Measurements from ENCODE around the gene MYO3B. TPM values are rescaled to one million over a fixed set of nuclear protein-coding genes. Genes with fewer than 3 reads are reported as not detected.

The MYO3B gene
- total RNA-seq, 1 donor from 2014 or later: 0.17 TPM

DNA sequence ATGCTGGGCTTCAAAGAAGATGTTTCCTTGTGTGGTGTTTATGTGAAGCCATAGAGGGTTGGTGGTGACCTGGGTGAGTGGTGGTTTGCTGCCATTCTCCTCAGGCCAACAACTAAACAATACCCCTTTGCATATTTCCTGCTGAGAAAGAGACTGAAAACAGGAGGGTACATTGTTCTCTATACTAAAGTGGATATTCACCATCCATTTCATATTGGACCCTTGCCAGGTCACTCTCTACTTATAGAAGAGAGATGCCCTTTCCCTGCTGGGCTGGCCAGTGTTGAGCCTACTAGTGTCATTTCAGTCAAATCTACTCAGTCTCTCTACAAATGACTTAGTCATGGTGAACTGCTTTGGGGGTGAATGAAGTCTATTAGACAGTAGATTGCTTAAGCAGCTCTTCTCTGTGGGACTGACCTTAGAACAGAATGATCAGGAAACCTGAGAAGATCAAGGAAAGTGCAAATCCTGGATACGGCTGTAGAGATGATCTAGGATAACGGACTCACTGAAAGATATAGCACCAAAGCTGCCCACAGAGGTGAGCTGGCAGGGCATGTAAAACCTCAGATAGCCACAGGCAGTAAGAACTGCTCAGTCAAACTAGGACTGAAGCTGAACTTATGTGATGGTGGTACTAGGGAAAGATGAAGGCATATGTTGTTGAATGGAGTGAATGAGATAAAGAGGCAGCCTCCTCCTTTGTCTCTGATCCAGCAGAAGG lies 154.9 kb downstream of the MYO3B start:
- intact Hi-C loops (cut with DNase I): no loop called here
- H3K9me3 ChIP-seq: no peaks in the 10 kb centered on the region
- H3K27ac ChIP-seq: no peak overlapping the region
- TF ChIP-seq CTCF (IDR thresholded peaks at IDR 0.05): no peak
- H3K36me3 ChIP-seq: no peaks in the 10 kb centered on the region
- no peak for DNase-seq
- no peaks in the 10 kb centered on the region for H3K4me1 ChIP-seq
- no peaks in the 10 kb centered on the region for H3K27me3 ChIP-seq
- no peak for ATAC-seq
- no peak overlapping the region for H3K4me3 ChIP-seq

- H3K36me3 ChIP-seq: no peaks in the 10 kb centered on the region
- TF ChIP-seq CTCF (IDR thresholded peaks at IDR 0.05): no peak
- no peak for ATAC-seq
These were observed 157.4 kb downstream of the MYO3B start for GRCh38 chr2:170335351-170335750.

DNA sequence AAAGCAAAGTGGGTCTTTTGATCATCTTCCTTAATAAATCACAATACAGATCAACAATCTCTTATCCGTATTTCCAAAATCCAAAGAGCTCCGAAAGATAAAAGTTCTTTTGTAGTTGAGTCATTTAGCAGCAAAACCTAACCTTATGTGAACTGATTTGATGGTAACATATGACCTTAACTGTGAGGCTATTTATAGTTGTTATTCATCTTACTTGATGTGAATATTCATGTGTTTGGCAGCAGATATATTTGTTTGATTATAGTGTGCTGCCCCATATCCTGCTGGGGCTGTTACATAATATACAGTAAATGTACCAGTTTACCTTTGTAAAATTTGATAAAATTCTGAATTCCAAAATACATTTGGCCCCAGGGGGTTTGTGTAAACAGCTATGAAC lies 158.5 kb downstream of the MYO3B start:
- ATAC-seq (no peak), DNase-seq (no peak)
- Histone ChIP-seq H3K36me3 (no peaks in the 10 kb centered on the region), H3K27ac (no peak overlapping the region), H3K9me3 (no peaks in the 10 kb centered on the region), H3K4me3 (no peak overlapping the region), H3K4me1 (no peaks in the 10 kb centered on the region), H3K27me3 (no peaks in the 10 kb centered on the region)
- TF ChIP-seq CTCF (IDR thresholded peaks at IDR 0.05): no peak
- intact Hi-C loops (cut with DNase I): no loop called here

More at GRCh38 chr2:170335351-170335750, 157.4 kb downstream of the MYO3B start:
- no peak overlapping the region for H3K27ac ChIP-seq
- intact Hi-C loops (cut with DNase I): no loop called here
- no peaks in the 10 kb centered on the region for H3K4me1 ChIP-seq
- no peaks in the 10 kb centered on the region for H3K9me3 ChIP-seq
- no peak overlapping the region for H3K4me3 ChIP-seq
- DNase-seq: no peak
- H3K27me3 ChIP-seq: no peaks in the 10 kb centered on the region

- no peak for TF ChIP-seq CTCF (IDR thresholded peaks at IDR 0.05)
- no peaks in the 10 kb centered on the region for H3K36me3 ChIP-seq
- no peak overlapping the region for H3K4me3 ChIP-seq
- no peaks in the 10 kb centered on the region for H3K27me3 ChIP-seq
- DNase-seq (no peak), ATAC-seq (no peak)
- H3K9me3 ChIP-seq: no peaks in the 10 kb centered on the region
- H3K4me1 ChIP-seq: no peaks in the 10 kb centered on the region
- intact Hi-C loops (cut with DNase I): no loop called here
- H3K27ac ChIP-seq: no peak overlapping the region
These were observed 159.0 kb downstream of the MYO3B start for GRCh38 chr2:170336916-170337315.

GRCh38 chr2:170339322-170339721 lies 161.4 kb downstream of the MYO3B start:
- no peak for TF ChIP-seq CTCF (IDR thresholded peaks at IDR 0.05)
- Histone ChIP-seq H3K36me3 (no peaks in the 10 kb centered on the region), H3K27me3 (no peaks in the 10 kb centered on the region), H3K27ac (no peak overlapping the region), H3K4me1 (no peaks in the 10 kb centered on the region), H3K9me3 (no peaks in the 10 kb centered on the region), H3K4me3 (no peak overlapping the region)
- no peak for ATAC-seq
- intact Hi-C loops (cut with DNase I): no loop called here
- no peak for DNase-seq

Data from upper lobe of right lung (tissue), 1 donor.